ENCODE results near the gene LRRFIP2.
"Not testable (repeated sequence)": the region's sequence is repeated elsewhere in the genome, so short reads cannot be mapped to it uniquely, and the experiment has no call there.

LRRFIP2 gene

DNA sequence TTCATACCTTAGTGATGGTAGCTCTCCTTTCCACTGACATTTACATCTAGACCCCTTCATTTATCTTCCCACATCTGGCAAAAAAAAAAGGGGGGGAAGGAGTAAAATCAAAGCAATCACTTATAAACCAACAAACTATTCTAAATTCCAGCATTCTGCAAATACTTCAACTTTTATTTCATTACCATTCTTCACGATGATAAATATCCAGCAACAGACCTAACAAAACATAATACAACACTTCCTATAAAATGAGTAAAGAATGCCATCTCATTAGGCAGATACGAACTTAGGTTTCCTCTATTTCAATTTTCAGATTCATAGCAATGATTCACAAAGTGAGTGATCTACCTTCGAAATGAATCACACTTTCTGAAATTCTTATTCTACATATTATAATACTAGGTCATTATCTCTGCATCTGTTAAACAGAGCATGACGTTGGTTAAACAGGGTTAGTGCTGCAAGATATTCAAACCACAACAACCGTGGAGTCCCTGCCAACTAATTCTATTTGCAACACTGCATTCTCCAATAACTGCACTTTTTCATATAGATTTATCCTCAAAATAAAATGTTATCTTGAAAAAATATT lies at the start of gene LRRFIP2:
LRRFIP2 (minus strand) TSS at position 51 of the 595 bp plus-strand sequence. CDS start 25,599 bp downstream, outside the sequence.
- DNase-seq (ENCODE audit: low read depth) = no peak

GRCh38 chr3:37223576-37223975 lies 49.2 kb upstream of the LRRFIP2 start:
- no peak for DNase-seq (ENCODE audit: low read depth)

DNA sequence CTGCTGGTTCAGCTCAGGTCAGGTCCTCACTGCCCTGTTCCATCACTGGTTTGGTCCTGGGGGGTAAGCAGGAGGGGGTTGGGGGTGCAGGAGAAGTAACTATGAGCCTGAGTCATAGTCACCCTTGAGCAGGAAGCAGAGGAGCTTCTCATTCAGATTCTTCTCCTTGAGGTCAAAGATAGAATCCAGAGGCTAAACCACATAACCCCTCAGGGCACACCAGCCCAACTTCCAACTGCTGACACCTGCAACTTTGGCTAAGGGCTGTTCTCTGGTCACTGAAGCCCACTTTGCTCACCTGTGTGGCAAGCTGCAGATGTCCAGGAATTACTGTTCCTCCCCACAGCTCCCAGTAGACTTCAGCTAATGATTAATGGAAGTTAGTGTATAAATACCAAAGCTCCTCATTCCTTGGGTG lies 48.8 kb upstream of the LRRFIP2 start:
- no peak for DNase-seq (ENCODE audit: low read depth)

- not testable (repeated sequence) for DNase-seq (ENCODE audit: low read depth)
Observed at GRCh38 chr3:37222542-37222941, 48.2 kb upstream of the LRRFIP2 start.

GRCh38 chr3:37221407-37221806 lies 47.0 kb upstream of the LRRFIP2 start:
- DNase-seq (ENCODE audit: low read depth) = no peak

- no peak for DNase-seq (ENCODE audit: low read depth)
Observed at GRCh38 chr3:37219266-37219665, 44.9 kb upstream of the LRRFIP2 start.

GRCh38 chr3:37218206-37218605 lies 43.8 kb upstream of the LRRFIP2 start:
- no peak for DNase-seq (ENCODE audit: low read depth)

DNA sequence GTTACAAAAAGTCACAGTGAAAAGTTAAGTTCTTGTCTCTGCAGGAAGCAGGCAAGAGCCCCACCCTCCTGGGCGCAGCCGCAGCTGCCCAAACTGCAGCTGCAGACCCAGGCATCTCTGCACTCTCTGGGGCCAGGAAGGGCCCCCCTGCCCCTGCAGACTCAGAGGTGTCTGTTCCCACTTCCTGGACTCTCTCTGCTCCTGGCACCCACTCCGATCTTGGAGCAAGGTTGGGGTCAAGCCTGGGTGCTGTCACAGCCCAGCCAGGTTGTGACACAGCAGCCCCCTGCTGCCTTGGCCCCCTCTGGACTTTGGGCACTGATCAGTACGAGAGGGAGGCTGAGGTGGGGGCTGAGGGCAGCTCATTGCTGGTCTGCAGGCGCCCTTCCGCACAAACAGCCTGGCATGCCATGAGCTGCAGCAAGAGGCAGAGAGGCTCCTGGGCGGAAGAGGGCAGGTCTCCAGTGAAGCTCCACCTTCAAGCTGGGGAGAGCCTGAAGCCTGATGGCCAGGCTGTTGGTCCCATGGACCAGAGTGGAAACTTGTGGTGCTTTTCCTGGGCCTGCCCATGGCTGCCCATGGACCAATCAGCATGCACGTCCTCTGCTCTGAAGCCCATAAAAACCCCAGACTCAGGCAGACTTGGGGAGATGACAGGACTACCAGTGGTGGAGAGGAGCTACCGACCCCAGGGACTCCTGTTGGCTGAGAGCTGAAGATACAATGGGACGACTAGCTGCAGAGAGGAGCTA lies 42.9 kb upstream of the LRRFIP2 start:
- DNase-seq (ENCODE audit: low read depth) = no peak

DNA sequence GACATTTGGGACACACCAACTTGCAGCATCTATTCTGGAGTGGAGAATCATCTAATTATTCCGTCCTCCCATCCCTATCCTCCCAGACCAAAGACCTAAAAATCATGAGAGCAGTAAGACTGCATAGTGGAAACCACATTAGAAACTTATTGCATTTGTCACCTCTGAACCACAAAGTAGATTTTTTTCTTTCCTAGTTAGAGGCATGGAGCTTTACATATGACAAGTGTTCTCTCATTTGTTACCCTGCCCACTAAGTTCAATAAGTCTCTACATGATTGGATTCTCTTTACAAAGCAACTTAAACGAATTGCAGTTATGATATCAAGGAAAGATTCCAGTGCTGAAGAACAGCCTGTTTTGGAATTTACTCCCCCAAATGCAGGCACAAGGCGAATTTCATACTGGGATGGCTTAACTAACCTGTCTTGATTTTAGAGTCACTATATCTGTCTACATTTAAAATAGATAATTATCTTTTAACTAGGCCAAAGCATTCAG lies 42.3 kb upstream of the LRRFIP2 start:
- DNase-seq (ENCODE audit: low read depth) = no peak

- DNase-seq (ENCODE audit: low read depth) = no peak
Observed at GRCh38 chr3:37214076-37214475, 39.7 kb upstream of the LRRFIP2 start.

GRCh38 chr3:37210230-37210629 lies 35.8 kb upstream of the LRRFIP2 start:
- no peak for DNase-seq (ENCODE audit: low read depth)

GRCh38 chr3:37208576-37208975 lies 34.2 kb upstream of the LRRFIP2 start:
- not testable (repeated sequence) for DNase-seq (ENCODE audit: low read depth)

GRCh38 chr3:37208008-37208407 lies 33.6 kb upstream of the LRRFIP2 start:
- not testable (repeated sequence) for DNase-seq (ENCODE audit: low read depth)

DNA sequence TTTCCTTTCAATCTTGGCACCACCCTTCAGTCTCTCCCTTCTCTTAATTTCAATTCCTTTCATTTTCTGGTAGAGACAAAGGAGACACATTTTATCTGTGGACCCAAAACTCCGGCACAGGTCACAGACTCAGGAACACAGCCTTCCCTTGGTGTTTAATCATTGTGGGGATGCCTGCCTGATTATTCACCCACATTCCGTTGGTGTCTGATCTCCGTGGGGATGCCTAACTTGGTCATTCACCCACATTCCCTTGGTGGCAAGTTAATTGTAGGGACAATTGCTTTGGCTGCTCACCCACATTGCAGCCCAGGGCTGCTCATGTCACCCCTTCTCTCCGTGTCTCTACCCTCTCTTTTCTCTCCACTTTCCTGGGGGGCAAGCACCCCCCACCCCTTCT lies 31.7 kb upstream of the LRRFIP2 start:
- DNase-seq (ENCODE audit: low read depth) = not testable (repeated sequence)

GRCh38 chr3:37204314-37204713 lies 29.9 kb upstream of the LRRFIP2 start:
- no peak for DNase-seq (ENCODE audit: low read depth)

DNA sequence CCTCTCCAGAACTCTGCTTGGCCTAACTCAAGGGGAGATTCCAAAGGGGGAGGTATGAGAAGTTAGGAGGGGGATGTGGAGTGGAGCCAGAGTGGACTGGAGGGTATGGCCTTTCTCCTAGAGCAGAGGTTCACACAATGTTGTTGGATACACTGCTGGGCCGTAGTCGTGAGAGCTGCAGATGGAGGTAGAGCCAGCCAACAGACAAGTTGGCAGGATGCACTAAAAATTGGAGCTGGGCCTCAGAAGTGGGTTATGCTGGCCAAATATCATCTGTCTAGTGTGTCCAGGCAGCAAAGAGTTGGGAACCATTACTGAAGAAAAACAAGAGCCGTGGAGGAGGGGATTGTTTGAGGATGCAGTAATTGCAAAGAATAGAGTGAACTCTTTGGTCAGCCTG lies 27.7 kb upstream of the LRRFIP2 start:
- no peak for DNase-seq (ENCODE audit: low read depth)

DNA sequence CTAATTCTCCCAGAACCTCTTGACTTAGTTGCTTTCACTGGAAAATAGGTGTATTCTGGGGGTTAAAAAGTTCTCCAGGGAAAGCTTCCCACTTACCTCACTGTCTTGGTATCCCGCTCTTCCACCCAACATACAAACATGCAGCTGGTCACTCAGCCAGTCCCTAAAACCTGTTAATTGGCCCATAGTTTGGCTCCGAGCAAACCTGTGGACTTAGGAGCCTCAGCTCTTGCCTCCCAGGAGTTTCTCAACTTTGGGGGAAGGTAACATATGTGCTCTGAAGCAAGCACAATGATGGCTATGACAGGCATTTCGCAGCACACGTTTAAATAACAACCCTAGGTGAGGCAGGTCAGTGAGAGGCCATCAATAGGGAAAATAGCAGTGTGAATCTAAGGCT lies 25.8 kb upstream of the LRRFIP2 start:
- DNase-seq (ENCODE audit: low read depth) = no peak

DNA sequence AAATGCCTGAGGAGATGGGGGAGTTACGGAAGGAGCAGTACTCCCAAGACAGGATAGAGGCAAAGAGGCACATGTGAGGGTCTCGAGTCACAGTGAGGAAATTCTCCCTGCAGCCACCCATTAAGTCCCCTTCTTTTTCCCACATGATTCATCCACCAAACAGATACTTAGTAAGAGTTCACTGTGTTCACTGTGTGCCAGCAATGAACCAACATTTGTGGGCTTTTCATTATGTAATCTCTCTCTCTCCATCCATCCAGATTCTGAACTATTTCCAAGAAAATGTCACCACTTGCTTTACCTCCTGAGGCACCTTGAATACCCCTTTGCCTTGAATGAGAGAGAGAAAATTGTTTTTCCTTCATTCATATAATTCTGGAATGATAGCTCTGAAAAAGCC lies 24.6 kb upstream of the LRRFIP2 start:
- DNase-seq (ENCODE audit: low read depth) = no peak

DNA sequence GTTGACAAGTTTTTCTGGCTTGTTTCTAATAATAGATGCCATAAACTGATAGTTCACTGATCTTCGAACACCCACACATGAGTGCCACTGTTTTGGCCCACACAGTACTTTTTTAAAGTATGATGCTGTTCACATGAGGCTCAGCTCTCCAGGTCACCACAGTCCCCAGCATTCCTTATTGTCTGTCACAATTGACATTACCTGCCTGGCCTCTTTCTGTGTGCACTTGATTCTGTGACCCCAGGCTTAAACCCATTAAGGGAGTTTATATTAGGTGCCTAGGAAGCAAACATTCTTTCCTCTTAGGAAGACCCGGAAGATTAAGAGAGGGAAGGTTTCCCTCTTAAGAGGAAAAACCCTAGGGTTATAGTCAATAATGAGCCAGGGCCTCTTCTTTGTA lies 24.2 kb upstream of the LRRFIP2 start:
- no peak for DNase-seq (ENCODE audit: low read depth)

DNA sequence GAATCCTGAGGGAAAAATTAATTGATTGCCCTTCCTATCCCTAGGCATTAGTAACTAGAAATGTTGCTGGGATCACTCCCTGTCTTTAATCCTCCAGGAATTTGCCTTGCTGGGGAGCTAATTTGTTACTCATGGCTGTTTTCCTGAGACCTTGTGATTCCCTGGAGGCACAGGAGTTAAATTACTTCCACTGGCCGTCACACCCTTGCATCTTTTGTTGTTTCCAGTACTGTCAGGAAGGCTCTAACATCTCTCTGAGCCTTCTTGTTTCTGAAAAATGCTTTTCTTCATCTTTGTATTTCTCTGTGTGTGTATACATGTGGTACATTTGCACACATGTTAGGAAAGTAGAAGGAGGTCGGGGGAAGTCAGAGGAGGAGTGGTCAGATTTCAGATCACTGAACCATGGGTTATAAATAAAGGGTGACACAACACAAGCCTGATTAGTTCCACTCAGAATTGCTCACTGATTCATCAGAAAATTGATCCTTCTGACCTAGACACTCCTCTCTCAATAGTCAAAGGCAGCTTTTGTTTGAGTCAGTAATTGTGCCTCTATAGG lies 23.5 kb upstream of the LRRFIP2 start:
- no peak for DNase-seq (ENCODE audit: low read depth)

DNA sequence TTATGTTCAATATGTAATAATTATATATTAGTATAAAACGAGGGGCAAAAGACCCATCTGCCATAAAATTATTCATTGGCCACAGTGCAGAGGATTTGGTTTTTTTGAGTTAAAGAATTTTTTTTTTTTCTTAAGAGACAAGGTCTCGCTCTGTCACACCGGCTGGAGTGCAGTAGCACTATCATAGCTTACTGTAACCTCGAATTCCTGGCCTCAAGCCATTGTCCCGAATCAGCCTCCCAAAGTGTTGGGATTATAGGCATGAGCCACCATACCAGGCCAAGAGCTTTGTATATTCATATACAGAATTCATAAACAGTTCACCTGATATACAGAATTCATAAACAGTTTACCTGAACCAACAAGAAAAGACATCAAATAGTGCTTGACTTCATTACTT lies 20.2 kb upstream of the LRRFIP2 start:
- DNase-seq (ENCODE audit: low read depth) = no peak

DNA sequence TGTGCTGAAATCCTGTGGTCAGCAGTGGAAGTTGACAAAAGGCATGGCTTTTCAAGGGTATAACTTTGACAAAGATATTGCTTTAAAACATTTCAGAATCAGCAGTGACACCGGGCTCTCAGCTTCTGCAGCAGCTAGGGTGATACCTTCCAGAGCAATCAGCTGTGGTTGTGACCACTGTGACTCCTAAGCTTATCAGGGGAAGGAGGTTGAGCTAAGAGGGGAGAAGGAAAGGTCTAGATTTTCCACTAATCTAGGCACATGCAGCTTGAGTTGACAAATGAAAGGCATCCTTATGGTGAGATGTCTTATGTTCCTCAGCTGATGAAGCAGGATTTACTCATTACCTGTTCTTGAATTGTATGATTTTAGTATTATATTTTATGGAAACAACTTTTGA lies 16.3 kb upstream of the LRRFIP2 start:
- no peak for DNase-seq (ENCODE audit: low read depth)

DNA sequence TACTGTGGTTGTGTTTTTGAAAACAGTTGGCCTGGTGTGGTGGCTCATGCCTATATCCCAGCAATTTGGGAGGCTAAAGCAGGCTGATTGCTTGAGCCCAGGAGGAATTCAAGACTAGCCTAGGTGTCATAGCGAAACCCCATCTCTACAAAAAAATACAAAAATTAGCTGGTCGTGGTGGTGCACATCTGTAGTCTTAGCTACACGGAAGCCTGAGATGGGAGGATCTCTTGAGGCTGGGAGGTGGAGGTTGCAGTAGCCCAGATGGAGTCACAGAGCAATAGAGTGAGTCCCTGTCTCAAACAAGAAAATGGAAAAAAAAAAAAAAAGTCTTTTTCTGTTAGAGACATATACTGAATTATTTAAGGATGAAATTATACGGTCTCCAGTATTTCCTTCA lies 14.7 kb upstream of the LRRFIP2 start:
- no peak for DNase-seq (ENCODE audit: low read depth)

All from activated T-cell treated with anti-CD3 and anti-CD28 coated beads for 48 hours (primary cell).